SK-N-SH treated with all-trans-retinoic acid at 6 μM for 48 hours (cell line): ENCODE data around the gene PLEKHG5.

Experiments used
- ARNTL ChIP-seq: fragments of 450-650 bp; formaldehyde crosslinking; IDR thresholded peaks from 2 replicates; pipeline ENCODE4 v1.5.0; 2020; ENCODE audit warnings: low read depth, mild to moderate bottlenecking, moderate library complexity, borderline replicate concordance
- CREB5 ChIP-seq: fragments of 250-450 bp; sonication (Bioruptor Pico); IDR thresholded peaks from 2 replicates; pipeline ENCODE4 v1.5.1; 2020; ENCODE audit warnings: low read depth, mild to moderate bottlenecking, moderate library complexity
- ESRRG ChIP-seq: fragments of 250-450 bp; sonication (Bioruptor Pico); IDR thresholded peaks from 2 replicates; pipeline ENCODE4 v1.6.1; 2021; ENCODE audit warnings: mild to moderate bottlenecking
- ISL1 ChIP-seq: fragments of 250-450 bp; sonication (Bioruptor Pico); IDR thresholded peaks from 2 replicates; pipeline ENCODE4 v2.1.2; 2022; ENCODE audit warnings: mild to moderate bottlenecking, moderate library complexity
- PATZ1 ChIP-seq: fragments of 250-450 bp; sonication (Bioruptor Pico); IDR thresholded peaks from 2 replicates; pipeline ENCODE4 v1.8.0; 2020; ENCODE audit warnings: mild to moderate bottlenecking, moderate library complexity, borderline replicate concordance
- PPARA ChIP-seq: fragments of 250-450 bp; sonication (Bioruptor Pico); IDR thresholded peaks from 2 replicates; pipeline ENCODE4 v1.5.0; 2020; ENCODE audit warnings: mild to moderate bottlenecking, borderline replicate concordance
- RARB ChIP-seq: fragments of 250-450 bp; sonication (Bioruptor Pico); IDR thresholded peaks from 2 replicates; pipeline ENCODE4 v1.8.0; 2021; ENCODE audit warnings: mild to moderate bottlenecking, moderate library complexity
- TOX ChIP-seq: fragments of 250-450 bp; sonication (Bioruptor Pico); IDR thresholded peaks from 2 replicates; pipeline ENCODE4 v1.8.0; 2021; ENCODE audit warnings: mild to moderate bottlenecking, moderate library complexity, borderline replicate concordance
- ZFP3 ChIP-seq: fragments of 250-450 bp; sonication (Bioruptor Pico); IDR thresholded peaks from 2 replicates; pipeline ENCODE4 v1.5.0; 2020; ENCODE audit warnings: mild to moderate bottlenecking, moderate library complexity

GRCh38 chr1:6521536-6521935, 30.1 kb upstream of the PLEKHG5 start:
- no peak for TF ChIP-seq ZFP3 (CRISPR knock-in tag)
- no peak for TF ChIP-seq ARNTL
- no peak for TF ChIP-seq PPARA
- no peak for TF ChIP-seq RARB (CRISPR knock-in tag)
- TF ChIP-seq ESRRG (CRISPR knock-in tag) = no peak
- no peak for TF ChIP-seq TOX (CRISPR knock-in tag)
- no peak for TF ChIP-seq CREB5
- TF ChIP-seq ISL1 (CRISPR knock-in tag) = no peak
- TF ChIP-seq PATZ1 (CRISPR knock-in tag) = no peak
